ENCODE measurements around the gene SPAG9.

- no peak for TF ChIP-seq CTCF (IDR thresholded peaks at IDR 0.05; ENCODE audit: poor library complexity)
- no peak for TF ChIP-seq EZH2 (IDR thresholded peaks at IDR 0.05; ENCODE audit: borderline replicate concordance)
These were observed 146.8 kb downstream of the SPAG9 start for GRCh38 chr17:50973557-50974494.

Data from hepatocyte (in vitro differentiated cells).